Measurements from ENCODE around the gene FAM174C. TPM values are rescaled to one million over a fixed set of nuclear protein-coding genes. Genes with fewer than 3 reads are reported as not detected.
A peak's percentile ranks its signal among the peaks of the same experiment; 100 is the strongest.

FAM174C gene
- polyA plus RNA-seq (ENCODE audit: insufficient read length) = 16.3 TPM

- DNase-seq = peak; percentile 97
Observed at GRCh38 chr19:1275260-1275975, at the start of gene FAM174C. Gene FAM174C, plus strand, starts transcription at chr19:1275530. Its CDS starts 20 bp downstream, at chr19:1275550.

- DNase-seq = no peak
Observed at GRCh38 chr19:1226227-1226518, 49.2 kb upstream of the FAM174C start.

GRCh38 chr19:1226522-1227303, 48.6 kb upstream of the FAM174C start:
- no peak for DNase-seq

- DNase-seq = no peak
Observed at GRCh38 chr19:1227304-1228054, 47.9 kb upstream of the FAM174C start.

- no peak for DNase-seq
Observed at GRCh38 chr19:1228161-1228957, 47.0 kb upstream of the FAM174C start.

- no peak for DNase-seq
Observed at GRCh38 chr19:1229056-1229923, 46.0 kb upstream of the FAM174C start.

- no peak for DNase-seq
Observed at GRCh38 chr19:1229924-1230782, 45.2 kb upstream of the FAM174C start.

GRCh38 chr19:1230783-1231489, 44.4 kb upstream of the FAM174C start:
- DNase-seq = no peak

GRCh38 chr19:1231729-1232637, 43.3 kb upstream of the FAM174C start:
- DNase-seq = no peak

- DNase-seq = no peak
Observed at GRCh38 chr19:1232652-1233072, 42.7 kb upstream of the FAM174C start.

GRCh38 chr19:1233115-1233667, 42.1 kb upstream of the FAM174C start:
- no peak for DNase-seq

GRCh38 chr19:1234051-1234954, 41.0 kb upstream of the FAM174C start:
- no peak for DNase-seq

GRCh38 chr19:1234955-1235380, 40.4 kb upstream of the FAM174C start:
- DNase-seq = no peak

GRCh38 chr19:1235625-1236538, 39.4 kb upstream of the FAM174C start:
- DNase-seq = no peak

GRCh38 chr19:1236576-1236975, 38.8 kb upstream of the FAM174C start:
- no peak for DNase-seq

GRCh38 chr19:1237027-1237659, 38.2 kb upstream of the FAM174C start:
- peak; percentile 46 for DNase-seq
